Fibroblast of the conjunctiva (primary cell): ENCODE data around the gene AIG1.

Source experiments
- DNase-seq: peaks from one replicate; pipeline ENCODE4 v3.0.0-alpha.2; 2010; ENCODE audit warnings: low read depth

Gene AIG1

DNA sequence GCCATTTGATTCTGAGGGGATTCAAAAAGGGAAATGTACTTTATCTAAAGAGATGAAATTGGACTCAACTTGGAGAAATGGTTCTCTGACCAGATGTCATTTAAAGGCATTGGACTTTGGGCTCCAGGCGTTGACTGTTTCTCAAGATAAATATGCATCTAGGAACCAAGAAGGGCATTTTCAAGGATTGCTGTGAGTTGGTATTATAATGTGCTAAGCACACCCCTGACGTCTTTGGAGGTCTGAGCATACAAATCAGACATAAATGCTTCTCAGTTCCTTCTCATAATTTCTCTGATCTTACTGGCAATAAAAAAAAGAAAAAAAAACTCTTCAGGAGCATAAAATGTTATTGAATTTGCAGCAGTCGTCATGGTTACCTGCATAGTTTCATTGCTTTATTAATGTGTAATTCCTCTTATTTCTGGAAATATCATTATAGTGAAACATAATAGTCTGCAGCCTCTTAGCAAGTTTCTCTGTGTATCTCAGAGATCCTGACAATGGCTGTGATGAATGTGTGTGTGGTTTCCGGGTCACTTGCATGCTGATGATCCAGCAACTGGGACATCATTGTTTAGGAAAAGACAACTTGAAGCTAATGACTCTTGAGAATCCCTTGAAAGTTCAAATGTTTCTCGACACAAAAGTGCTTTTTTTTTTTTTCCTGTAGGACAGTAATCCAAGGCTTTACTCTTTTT lies 136.0 kb downstream of the AIG1 start:
- DNase-seq = no peak

GRCh38 chr6:143197377-143197776 lies 136.7 kb downstream of the AIG1 start:
- no peak for DNase-seq

DNA sequence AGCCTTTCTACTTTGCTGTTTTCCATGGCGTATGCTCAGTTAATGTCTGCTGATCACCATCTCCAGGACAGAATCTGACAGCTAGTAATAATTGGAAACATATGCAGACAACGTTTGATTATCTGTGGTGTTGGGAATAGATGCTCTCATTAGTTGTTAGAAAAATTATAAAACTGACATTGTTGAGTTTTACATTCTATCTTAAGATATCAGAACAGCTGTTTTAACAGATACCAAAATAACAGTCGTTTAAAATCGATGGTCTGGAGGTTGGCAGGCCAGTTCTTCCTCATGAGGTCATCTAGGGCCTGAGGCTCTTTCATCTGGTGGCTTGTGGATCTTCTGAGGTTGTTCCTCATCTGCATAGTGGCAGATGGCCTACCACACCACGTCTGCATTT lies 137.6 kb downstream of the AIG1 start:
- DNase-seq = no peak

DNA sequence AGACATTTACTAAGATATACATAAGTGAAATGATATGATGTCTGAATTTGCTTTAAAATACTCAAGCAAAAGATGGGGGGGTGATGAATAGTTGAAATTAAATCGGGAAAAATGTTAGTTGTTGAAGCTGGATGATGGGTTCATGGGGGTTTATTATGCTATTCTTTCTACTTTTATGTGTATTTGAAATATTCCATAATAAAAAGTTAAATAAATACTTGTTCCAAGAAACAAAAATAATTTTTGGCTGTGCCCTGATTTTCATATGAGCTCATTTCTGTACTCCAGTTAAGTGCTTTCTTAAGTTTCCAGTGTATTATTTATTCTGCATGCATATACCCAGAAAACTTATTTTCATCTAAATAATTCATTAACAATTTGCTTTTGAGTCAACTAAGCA lies 138.6 kb downstream of the AIG1 start:
- DNase-seq = no peak

GRCh38 chr6:143200167-143200770 lies 139.6 kb downstream of the AIG1 start:
- no peak for DNase-seq

- DNase-seq = no peak
Observed at GRCh38 chr6:143204045-143204444, 143.4 kb downstream of the AIG1 start.

GRCh38 chr6:143205131-143205535 lies 144.4 kb downstream of the AIG1 start:
- no peak for DNase-seq

- no peak for DNase-seq
Observed at GRCh38 chr6:143205585-143205984, 144.9 kb downstream of the AIG1 start.

- DNase-seq = no peak
Observed at GRCh38 chr6:143205991-143206390, 145.3 kb downstream of the AIG1 start.

DNA sequence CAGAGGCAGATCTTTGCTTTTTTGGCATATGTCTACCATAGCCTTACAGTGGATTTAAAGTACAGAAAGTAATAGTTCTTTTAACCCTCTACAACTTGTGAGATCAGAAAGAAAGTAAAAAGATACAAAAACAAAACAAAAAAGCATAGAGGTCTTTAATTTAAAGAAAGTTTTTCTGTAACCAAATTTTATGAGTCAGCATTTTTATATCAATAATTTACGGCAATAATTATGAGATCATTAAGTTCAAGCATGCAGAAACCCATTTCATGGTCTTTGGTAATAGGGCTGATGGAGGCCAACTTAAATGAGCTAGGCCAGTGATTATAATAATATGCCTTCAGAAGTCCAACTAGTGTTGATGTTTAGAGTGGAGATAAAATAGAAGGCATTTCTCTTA lies 145.9 kb downstream of the AIG1 start:
- no peak for DNase-seq

DNA sequence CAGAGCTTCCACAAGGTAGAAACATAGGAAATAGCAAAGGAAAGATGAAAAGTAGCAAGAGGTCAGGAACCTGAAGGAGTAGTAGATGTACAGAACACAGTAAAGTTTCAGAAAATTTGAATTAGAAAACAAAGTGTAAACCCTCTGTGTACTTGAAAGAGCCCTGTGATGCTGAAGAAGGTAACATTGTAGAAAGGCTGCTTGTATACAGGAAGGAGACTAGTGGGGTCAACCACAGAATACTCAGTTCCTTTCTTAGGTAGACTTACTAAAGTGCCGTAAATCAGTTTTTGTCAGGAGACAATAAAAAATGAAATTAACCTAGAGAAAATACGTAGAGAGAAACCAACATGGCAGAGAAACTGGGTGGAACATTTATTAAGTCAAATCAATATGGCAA lies 149.7 kb downstream of the AIG1 start:
- DNase-seq = no peak

GRCh38 chr6:143213859-143214376 lies 153.2 kb downstream of the AIG1 start:
- no peak for DNase-seq

- DNase-seq = no peak
Observed at GRCh38 chr6:143215363-143215762, 154.7 kb downstream of the AIG1 start.

GRCh38 chr6:143215771-143216170 lies 155.1 kb downstream of the AIG1 start:
- DNase-seq = no peak

DNA sequence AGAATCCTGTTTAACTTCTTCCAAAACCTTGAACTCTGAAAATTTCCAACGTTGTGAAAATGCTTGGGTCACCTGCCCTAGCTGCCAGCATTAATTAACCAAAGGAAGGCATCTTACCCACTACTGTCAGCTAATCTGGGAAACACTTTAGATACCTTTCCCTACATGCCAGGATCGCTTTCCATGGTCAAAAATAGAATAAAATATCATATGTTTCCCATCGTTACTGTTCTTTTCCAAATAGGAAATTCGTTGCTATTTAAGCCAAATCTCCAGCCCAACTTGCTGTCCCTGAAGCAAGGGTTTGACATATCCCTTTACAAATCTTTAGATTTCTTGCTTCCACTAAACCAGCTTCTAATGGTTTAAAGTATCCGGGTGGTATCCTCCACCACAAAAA lies 157.5 kb downstream of the AIG1 start:
- DNase-seq = no peak

DNA sequence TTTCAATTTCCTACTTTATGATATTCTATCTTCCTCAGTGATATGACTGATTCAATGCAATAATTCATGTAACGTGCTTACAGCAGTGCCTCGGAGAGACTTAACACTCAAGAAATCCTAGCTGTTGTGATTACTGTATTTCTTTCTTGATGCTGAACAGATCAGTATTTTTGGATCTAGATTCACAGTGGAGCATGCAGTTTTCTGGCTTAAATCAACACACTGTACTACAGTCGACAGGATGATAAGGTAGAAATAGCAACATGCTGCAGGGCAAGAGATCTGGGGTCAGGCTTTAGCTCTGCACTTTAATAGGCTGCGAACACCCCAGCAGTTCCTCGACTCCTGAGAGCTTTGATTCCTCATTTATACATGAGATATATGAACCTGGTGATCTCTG lies 161.0 kb downstream of the AIG1 start:
- DNase-seq = no peak

GRCh38 chr6:143222310-143222709 lies 161.6 kb downstream of the AIG1 start:
- DNase-seq = no peak

DNA sequence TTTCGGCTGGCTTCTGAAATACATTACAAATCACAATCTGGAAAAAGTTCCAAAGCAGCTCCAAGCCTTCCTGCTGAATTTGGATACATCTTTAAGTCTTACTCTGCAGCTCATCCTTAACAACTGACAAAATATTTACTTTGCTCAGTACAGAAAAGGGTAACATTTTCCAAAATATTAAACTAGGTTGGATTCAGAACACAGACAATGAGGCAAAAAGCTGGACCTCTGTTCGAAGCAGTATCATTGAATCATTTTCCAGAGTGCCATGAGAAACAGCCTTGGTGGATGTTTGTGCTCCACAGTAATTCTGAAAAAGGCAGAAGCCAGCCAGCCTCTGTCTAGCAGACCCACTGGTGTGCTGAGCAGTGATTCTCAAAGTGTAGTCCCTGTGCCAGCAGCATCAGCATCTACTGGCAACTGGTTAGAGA lies 162.1 kb downstream of the AIG1 start:
- no peak for DNase-seq

DNA sequence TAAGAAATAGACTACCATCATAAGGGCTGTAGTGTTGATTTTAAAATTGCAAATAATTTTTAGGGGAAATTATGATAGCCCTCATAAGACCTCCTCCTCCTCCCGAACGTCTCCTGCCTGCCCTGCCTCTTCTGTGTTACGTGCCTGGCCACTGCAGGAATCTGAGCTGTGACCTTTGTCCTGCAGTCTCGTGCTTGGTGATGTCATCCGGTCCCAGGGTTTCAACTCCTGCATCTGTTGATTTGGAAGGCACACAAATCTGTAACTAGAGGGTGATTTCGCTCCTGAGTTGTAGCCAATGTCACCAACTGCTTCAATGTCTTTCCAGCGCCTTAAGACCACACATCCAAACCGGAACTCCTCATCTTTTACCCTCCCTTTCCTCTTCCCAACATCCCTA lies 163.2 kb downstream of the AIG1 start:
- DNase-seq = no peak

DNA sequence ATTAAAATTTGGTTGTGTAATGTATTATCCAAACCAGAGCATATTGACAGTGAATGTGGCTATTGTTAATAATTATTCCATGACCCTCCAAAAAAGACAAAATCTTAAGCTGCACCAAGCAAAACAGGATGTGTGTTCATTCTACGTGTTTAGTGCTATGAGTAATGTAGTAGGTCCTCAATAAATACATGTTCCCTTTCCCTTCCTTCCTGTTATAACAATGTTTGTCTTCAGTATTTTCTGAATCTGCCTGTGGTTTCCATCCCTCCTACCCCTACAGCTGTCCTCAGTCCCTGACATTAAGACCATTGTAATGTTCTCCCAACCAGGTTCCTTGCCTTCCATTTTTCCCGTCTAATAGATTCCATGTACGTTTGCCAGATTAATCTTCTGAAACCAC lies 163.8 kb downstream of the AIG1 start:
- DNase-seq = no peak

DNA sequence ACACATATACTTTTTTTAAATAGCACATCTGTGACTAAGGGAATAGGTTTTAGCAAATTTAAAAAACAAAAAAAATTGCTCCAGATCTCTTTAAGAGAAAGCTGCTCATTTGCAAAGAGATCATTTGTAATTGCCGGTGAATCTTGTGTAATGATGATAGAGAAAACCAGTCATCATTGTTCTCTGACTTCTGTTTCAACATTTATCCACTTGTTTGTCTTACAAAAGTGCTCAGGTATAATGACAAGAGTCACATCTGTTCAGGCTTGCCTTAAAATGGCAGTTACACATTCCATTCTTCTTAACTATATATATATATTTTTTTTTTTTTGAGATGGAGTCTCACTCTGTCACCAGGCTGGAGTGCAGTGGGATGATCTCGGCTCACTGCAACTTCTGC lies 165.2 kb downstream of the AIG1 start:
- DNase-seq = no peak

DNA sequence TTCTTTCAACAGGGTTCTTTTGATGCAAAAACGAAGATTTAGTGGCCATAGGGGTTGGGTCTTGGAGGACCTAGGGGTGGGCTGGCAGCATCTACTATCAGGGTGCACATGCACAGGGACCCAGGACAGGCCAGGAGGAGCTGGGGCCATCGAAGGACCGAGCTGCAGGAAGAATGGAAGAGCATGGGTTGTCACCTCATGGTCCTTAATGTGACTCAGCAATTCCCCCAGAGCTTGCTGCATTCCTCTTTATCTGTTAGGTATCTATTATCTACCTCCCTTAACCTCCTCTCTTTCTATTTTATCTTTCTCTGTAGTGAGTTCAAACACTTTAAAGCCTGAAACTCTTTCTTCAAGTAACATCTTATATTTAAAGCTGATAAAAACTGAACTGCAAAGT lies 167.0 kb downstream of the AIG1 start:
- no peak for DNase-seq

DNA sequence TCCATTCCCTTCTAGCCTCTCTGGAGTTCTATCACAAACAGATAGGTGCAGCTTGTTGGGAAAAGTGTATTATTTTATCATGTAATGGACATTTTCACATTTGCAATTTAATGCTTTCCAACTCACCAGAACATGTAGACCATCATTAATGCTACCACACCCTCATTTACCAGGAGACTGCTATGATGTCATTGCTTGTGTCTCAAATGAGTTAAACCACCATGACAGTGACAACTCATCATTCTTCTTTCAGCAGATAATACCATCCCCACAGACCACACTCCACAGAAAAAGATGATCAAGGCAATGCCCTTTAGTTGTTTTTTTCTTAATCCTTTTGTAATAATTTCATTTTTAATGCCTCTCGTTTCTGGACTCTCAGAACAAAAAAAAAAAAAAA lies 168.7 kb downstream of the AIG1 start:
- DNase-seq = no peak

- no peak for DNase-seq
Observed at GRCh38 chr6:143232849-143233248, 172.2 kb downstream of the AIG1 start.
